GM12878 (cell line): Measurements from ENCODE around the gene SLC9A8. TPM values are rescaled to one million over a fixed set of nuclear protein-coding genes. Genes with fewer than 3 reads are reported as not detected.
A peak's percentile ranks its signal among the peaks of the same experiment; 100 is the strongest.

Source experiments
- ATAC-seq: fragments of 200-7000 bp; cut with Tn5 transposase; 3 replicates; pipeline ENCODE4 v1.9.1; 2020; ENCODE audit warnings: mild to moderate bottlenecking, moderate library complexity
- BruUV-seq: library from RNA; stranded (reverse); fragments of 400-500 nt; replicated peaks from 2 replicates; lab custom pipeline; 2021; lab: Mats Ljungman, UMichigan
- CTCF ChIA-PET: fragments of 300-600 bp; sonication (Branson Sonifier 250); formaldehyde crosslinking; extraction: SDS; loops from one replicate; lab custom pipeline; 2021; ENCODE audit warnings: inconsistent platforms; lab: Yijun Ruan, JAX
- POLR2A ChIA-PET: fragments of 350-600 bp; formaldehyde crosslinking; extraction: SDS; loops from one replicate; lab custom pipeline; 2021; ENCODE audit warnings: inconsistent platforms; lab: Charles Lee
- RAD21 ChIA-PET: fragments of 300-600 bp; sonication (Branson Sonifier 250); formaldehyde crosslinking; loops from one replicate; lab custom pipeline; 2023; ENCODE audit warnings: antibody characterized with exemption; ENCODE audit not compliant: unreplicated experiment; lab: Charles Lee
- SMC1A ChIA-PET: fragments of 300-600 bp; sonication (Branson Sonifier 250); formaldehyde crosslinking; loops from one replicate; lab custom pipeline; 2023; ENCODE audit not compliant: unreplicated experiment, uncharacterized antibody; lab: Charles Lee
- DNase-seq: peaks from one replicate; pipeline ENCODE4 v3.0.0-alpha.2; 2011; ENCODE audit warnings: low read depth, low spot score
- FAIRE-seq: peaks from 3 replicates; lab custom pipeline; 2011; peaks lifted over from hg19 to GRCh38; lab: Jason Lieb, UNC
- H2AFZ ChIP-seq: 2 replicates; pipeline ENCODE4 v1.6.0; 2011; ENCODE audit warnings: low read depth, low read length, control low read depth; ENCODE audit not compliant: control insufficient read depth
- H3K27ac ChIP-seq: 2 replicates; pipeline ENCODE4 v1.5.1; 2011; ENCODE audit warnings: control low read depth; ENCODE audit not compliant: control insufficient read depth, insufficient read depth
- H3K27me3 ChIP-seq, 2 experiments: replicated peaks in 1 of 2; 2 replicates each; pipeline versions ENCODE4 v1.6.0 to v1.6.1; 2011; ENCODE audit warnings: low read length in 1 of 2; ENCODE audit not compliant: control insufficient read depth in 2 of 2, insufficient read depth in 2 of 2
- H3K36me3 ChIP-seq, 2 experiments: 2 replicates each; pipeline ENCODE4 v1.5.1; 2011; ENCODE audit warnings: low read length in 1 of 2; ENCODE audit not compliant: control insufficient read depth in 2 of 2, insufficient read depth in 2 of 2
- H3K4me1 ChIP-seq: 2 replicates; pipeline ENCODE4 v1.6.1; 2011; ENCODE audit warnings: mild to moderate bottlenecking, low read length, moderate library complexity, mixed read lengths; ENCODE audit not compliant: control insufficient read depth, insufficient read depth
- H3K4me2 ChIP-seq: 2 replicates; pipeline ENCODE4 v1.6.0; 2011; ENCODE audit warnings: control low read depth; ENCODE audit not compliant: control insufficient read depth, insufficient read depth
- H3K4me3 ChIP-seq: fragments of 200-600 bp; sonication (generic); 2 replicates; pipeline ENCODE4 v1.5.1; 2016
- H3K79me2 ChIP-seq: 2 replicates; pipeline ENCODE4 v1.6.0; 2011; ENCODE audit warnings: low read length; ENCODE audit not compliant: control insufficient read depth, insufficient read depth
- H3K9ac ChIP-seq: 2 replicates; pipeline ENCODE4 v1.8.0; 2011; ENCODE audit warnings: low read length, control low read depth, mixed read lengths; ENCODE audit not compliant: control insufficient read depth, insufficient read depth
- H3K9me3 ChIP-seq: replicated peaks from 3 replicates; pipeline ENCODE4 v1.5.1; 2011; ENCODE audit warnings: mild to moderate bottlenecking, low read length; ENCODE audit not compliant: control insufficient read depth, insufficient read depth
- H4K20me1 ChIP-seq: 2 replicates; pipeline ENCODE4 v1.6.0; 2011; ENCODE audit not compliant: control insufficient read depth, insufficient read depth
- BRCA1 ChIP-seq: IDR thresholded peaks from 2 replicates; pipeline ENCODE4 v1.6.1; 2011; ENCODE audit warnings: low read depth, low read length, improper control_type of control experiment
- CREM ChIP-seq: IDR thresholded peaks from 2 replicates; pipeline ENCODE4 v1.6.1; 2014; ENCODE audit warnings: antibody characterized with exemption, low read depth
- WGBS: methylation state at CpG from one replicate; pipeline ENCODE4 v1.1.6; 2016; ENCODE audit warnings: low lambda C conversion rate; ENCODE audit not compliant: insufficient replicate concordance, insufficient coverage; ENCODE audit errors: missing lambda C conversion rate; 5-methylcytosine and 5-hydroxymethylcytosine counted together
- in situ Hi-C: fragments of 300-500 bp; cut with MboI; formaldehyde crosslinking; loops from 9 replicates; pipeline ENCODE4 v1.14.3; 2018; ENCODE audit warnings: mixed read lengths
- intact Hi-C: fragments of 100-400 bp; cut with micrococcal nuclease; formaldehyde crosslinking; loops from one replicate; pipeline ENCODE4 v1.14.2; 2022; ENCODE audit not compliant: unreplicated experiment
- polyA plus RNA-seq, 11 experiments: library from polyadenylated mRNA; depleted of rRNA in 4 of 11; unstranded in 6 of 11; stranded (reverse) in 5 of 11; fragments of >200 nt; fragmentation: Nextera tagmentation in 4 of 11; fragmentation: Illumina TruSeq in 1 of 11; extraction: Ambion mirVana in 4 of 11; extraction: Trizol in 1 of 11; gene quantifications; 1 replicate in 1 of 11; 2 replicates in 10 of 11; pipeline versions ENCODE4 v1.2.1 to v1.2.3, GENCODE V29; 2011 to 2016; ENCODE audit warnings: inconsistent platforms in 2 of 11, missing spikeins in 2 of 11, low read depth in 1 of 11
- total RNA-seq, 4 experiments: library from RNA; depleted of rRNA in 3 of 4; stranded (reverse); fragments of >200 nt in 3 of 4; fragmentation: Illumina TruSeq in 1 of 4; extraction: Trizol in 1 of 4; gene quantifications; 2 replicates each; pipeline versions ENCODE4 v1.2.1 to v1.2.3, GENCODE V29; 2013 to 2021
- TF ChIP-seq, protein P1 (sequence below): IDR thresholded peaks from 2 replicates; pipeline ENCODE4 v1.6.1; 2012; ENCODE audit warnings: low read length, inconsistent platforms

SLC9A8 gene
- total and polyA plus RNA-seq, 10 of the 15 experiments (the other 5 are each of a cell fraction or from before 2014, with no cell fraction given) = 0.40 to 15.5 (median 6.5) TPM

GRCh38 chr20:49786196-49786595 lies 26.4 kb upstream of the SLC9A8 start:
- H4K20me1 ChIP-seq = no peaks in the 10 kb centered on the region
- H3K9me3 ChIP-seq = no peaks in the 10 kb centered on the region
- ChIA-PET RAD21 (interaction anchor here (0.6 to 3.4 kb wide), 13 partner anchors 10 to 176 kb away, joined by 3 to 22 read pairs (median 5); no protein-coding TSS in a partner anchor), CTCF (interaction anchor here (0.7 to 2.4 kb wide), 9 partner anchors 10 to 252 kb away, joined by 3 to 17 read pairs (median 5); no protein-coding TSS in a partner anchor), POLR2A (interaction anchor here (0.6 to 6.5 kb wide), 4 partner anchors 9 to 79 kb away, joined by 3 to 34 read pairs (median 6); no protein-coding TSS in a partner anchor), SMC1A (interaction anchor here (0.7 to 2.5 kb wide), 12 partner anchors 10 to 156 kb away, joined by 3 to 24 read pairs (median 4); no protein-coding TSS in a partner anchor)
- peak overlapping the region; percentile 69 for H3K27ac ChIP-seq
- ATAC-seq = peak; percentile 66
- in situ Hi-C loops = no loop called here
- H3K27me3 ChIP-seq = no peaks in the 10 kb centered on the region
- FAIRE-seq = no peak
- BruUV-seq = no TSS peak
- peak overlapping the region; percentile 56; the same call in 1 of the 2 replicates for H3K9ac ChIP-seq
- 7% methylated on average over 7 of the region's 11 CpGs for WGBS
- peak overlapping the region; percentile 69 for H2AFZ ChIP-seq
- DNase-seq = peak; percentile 32
- peak overlapping the region; percentile 100 for H3K4me2 ChIP-seq
- no peaks in the 10 kb centered on the region for H3K79me2 ChIP-seq
- TF ChIP-seq BRCA1 = no peak
- TF ChIP-seq CREM = peak; percentile 2; the same call in 1 of the 2 replicates
- TF ChIP-seq, protein P1, sequence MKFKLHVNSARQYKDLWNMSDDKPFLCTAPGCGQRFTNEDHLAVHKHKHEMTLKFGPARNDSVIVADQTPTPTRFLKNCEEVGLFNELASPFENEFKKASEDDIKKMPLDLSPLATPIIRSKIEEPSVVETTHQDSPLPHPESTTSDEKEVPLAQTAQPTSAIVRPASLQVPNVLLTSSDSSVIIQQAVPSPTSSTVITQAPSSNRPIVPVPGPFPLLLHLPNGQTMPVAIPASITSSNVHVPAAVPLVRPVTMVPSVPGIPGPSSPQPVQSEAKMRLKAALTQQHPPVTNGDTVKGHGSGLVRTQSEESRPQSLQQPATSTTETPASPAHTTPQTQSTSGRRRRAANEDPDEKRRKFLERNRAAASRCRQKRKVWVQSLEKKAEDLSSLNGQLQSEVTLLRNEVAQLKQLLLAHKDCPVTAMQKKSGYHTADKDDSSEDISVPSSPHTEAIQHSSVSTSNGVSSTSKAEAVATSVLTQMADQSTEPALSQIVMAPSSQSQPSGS = peak; percentile 5; the same call in 1 of the 2 replicates
- intact Hi-C loops = loop anchor here (1.0 kb wide), 1 partner anchor 35 kb away; no protein-coding TSS in a partner anchor
- H3K36me3 ChIP-seq = no peaks in the 10 kb centered on the region
- H3K4me3 ChIP-seq = peak overlapping the region; percentile 56; the same call in 1 of the 2 replicates
- peaks cover 22% of the 10 kb centered on the region for H3K4me1 ChIP-seq
